ENCODE results near the gene FAM151A.

- TF ChIP-seq CTCF (IDR thresholded peaks at IDR 0.05) (no peak), POLR2A (IDR thresholded peaks at IDR 0.05; ENCODE audit: low read depth) (no peak)
These were observed 42.5 kb upstream of the FAM151A start for GRCh38 chr1:54665852-54666251.
